Bronchial epithelial cell (primary cell): Measurements from ENCODE around the gene GMPR2. TPM values are rescaled to one million over a fixed set of nuclear protein-coding genes. Genes with fewer than 3 reads are reported as not detected.
"Not testable (repeated sequence)": the region's sequence is repeated elsewhere in the genome, so short reads cannot be mapped to it uniquely, and the experiment has no call there.

Experiments used
- DNase-seq: peaks from one replicate; pipeline ENCODE4 v3.0.0-alpha.2; 2010; ENCODE audit warnings: low read depth
- FAIRE-seq: peaks from 2 replicates; lab custom pipeline; 2011; peaks lifted over from hg19 to GRCh38; lab: Jason Lieb, UNC
- H3K27me3 ChIP-seq: 2 replicates; pipeline ENCODE4 v1.5.1; 2011; ENCODE audit warnings: low read length; ENCODE audit not compliant: control insufficient read depth, insufficient read depth
- H3K36me3 ChIP-seq: 2 replicates; pipeline ENCODE4 v1.5.1; 2011; ENCODE audit warnings: low read length; ENCODE audit not compliant: control insufficient read depth, insufficient read depth
- H3K4me3 ChIP-seq: 2 replicates; pipeline ENCODE4 v1.5.1; 2011; ENCODE audit warnings: mild to moderate bottlenecking, low read depth, low read length, control low read depth
- CTCF ChIP-seq: IDR thresholded peaks from 2 replicates; pipeline ENCODE4 v1.5.1; 2011; ENCODE audit warnings: mild to moderate bottlenecking, moderate library complexity, low read length, control low read depth, inconsistent platforms; ENCODE audit not compliant: insufficient read depth, severe bottlenecking
- total RNA-seq: library from RNA; depleted of rRNA; stranded (reverse); fragments of >200 nt; gene quantifications from 2 replicates; pipeline ENCODE4 v1.2.1, GENCODE V29; 2014

GMPR2 gene
- total RNA-seq, 1 donor from 2014 or later: 98.7 TPM

- TF ChIP-seq CTCF: no peak
These were observed 18.7 kb upstream of the GMPR2 start for GRCh38 chr14:24213866-24214662.

GRCh38 chr14:24215495-24216344 lies 17.0 kb upstream of the GMPR2 start, which contains the start of gene MDP1:
Gene MDP1, minus strand, starts transcription at chr14:24216066. Its CDS starts 111 bp downstream, at chr14:24215955.
- DNase-seq: peak; percentile 80
- no peak for FAIRE-seq
- peak within 1 kb of the TSS; percentile 78 for H3K4me3 ChIP-seq
- no peaks in the 10 kb centered on the region for H3K27me3 ChIP-seq
- peak; percentile 72 for TF ChIP-seq CTCF
- H3K36me3 ChIP-seq: peaks cover 4% of the 10 kb centered on the region

More at GRCh38 chr14:24213866-24214662, 18.7 kb upstream of the GMPR2 start:
- FAIRE-seq: no peak
- Histone ChIP-seq H3K27me3 (no peaks in the 10 kb centered on the region), H3K4me3 (peak overlapping the region; percentile 69), H3K36me3 (peaks cover 16% of the 10 kb centered on the region)
- no peak for DNase-seq

- peaks cover 3% of the 10 kb centered on the region for H3K36me3 ChIP-seq
- DNase-seq (no peak), FAIRE-seq (no peak)
- no peaks in the 10 kb centered on the region for H3K27me3 ChIP-seq
- no peak for TF ChIP-seq CTCF
- H3K4me3 ChIP-seq: no peak overlapping the region
These were observed 16.4 kb upstream of the GMPR2 start for GRCh38 chr14:24216345-24216699.

- H3K4me3 ChIP-seq, H3K27me3 ChIP-seq, H3K36me3 ChIP-seq, FAIRE-seq, DNase-seq: not testable (repeated sequence)
These were observed 15.9 kb upstream of the GMPR2 start for GRCh38 chr14:24216876-24217275.

- FAIRE-seq: no peak
- no peak for TF ChIP-seq CTCF
- peaks cover 1% of the 10 kb centered on the region for H3K36me3 ChIP-seq
These were observed 13.6 kb upstream of the GMPR2 start for GRCh38 chr14:24219080-24219479.

GRCh38 chr14:24219521-24219920 lies 13.2 kb upstream of the GMPR2 start:
- DNase-seq (no peak), FAIRE-seq (no peak)
- no peak for TF ChIP-seq CTCF
- Histone ChIP-seq H3K4me3 (no peak overlapping the region), H3K36me3 (peaks cover 1% of the 10 kb centered on the region), H3K27me3 (no peaks in the 10 kb centered on the region)

More at GRCh38 chr14:24219080-24219479, 13.6 kb upstream of the GMPR2 start:
- H3K27me3 ChIP-seq: no peaks in the 10 kb centered on the region
- no peak for DNase-seq
- no peak overlapping the region for H3K4me3 ChIP-seq

- H3K36me3 ChIP-seq, FAIRE-seq, H3K27me3 ChIP-seq, DNase-seq, H3K4me3 ChIP-seq: not testable (repeated sequence)
These were observed 9.7 kb upstream of the GMPR2 start for GRCh38 chr14:24222987-24223386.
